A549 (cell line): ENCODE measurements around the gene TRMT2A.

Experiments used
- ATOH8 ChIP-seq: fragments of 250-450 bp; sonication (Bioruptor Pico); IDR thresholded peaks from 2 replicates; pipeline ENCODE4 v1.5.0; 2020; ENCODE audit warnings: low read depth, mild to moderate bottlenecking, moderate library complexity
- CTCF ChIP-seq: fragments of >200 bp; sonication (Bioruptor Twin); formaldehyde crosslinking; IDR thresholded peaks from 3 replicates; pipeline ENCODE4 v1.5.1; 2016
- HDAC2 ChIP-seq: fragments of 200-600 bp; sonication (generic); IDR thresholded peaks from 2 replicates; pipeline ENCODE4 v1.6.1; 2016
- HMGXB4 ChIP-seq: fragments of 250-450 bp; sonication (Bioruptor Pico); IDR thresholded peaks from 2 replicates; pipeline ENCODE4 v1.5.0; 2021; ENCODE audit warnings: mild to moderate bottlenecking, moderate library complexity, borderline replicate concordance
- KDM5A ChIP-seq: fragments of 200-600 bp; sonication (generic); IDR thresholded peaks from 2 replicates; pipeline ENCODE4 v1.6.1; 2016; ENCODE audit warnings: antibody characterized with exemption, mild to moderate bottlenecking
- NFE2L2 ChIP-seq: fragments of 150-350 bp; conservative IDR thresholded peaks from 2 replicates; pipeline ENCODE4 v1.6.1; 2014; ENCODE audit warnings: low read length
- NR3C1 ChIP-seq: fragments of >200 bp; sonication (Bioruptor Twin); formaldehyde crosslinking; IDR thresholded peaks from 3 replicates; pipeline ENCODE4 v1.6.1; 2017
- POLR2A ChIP-seq: IDR thresholded peaks from 2 replicates; pipeline ENCODE4 v1.6.1; 2012; ENCODE audit warnings: mild to moderate bottlenecking, low read length
- RFX5 ChIP-seq: fragments of 450-650 bp; IDR thresholded peaks from 2 replicates; pipeline ENCODE4 v1.7.1; 2014; ENCODE audit warnings: antibody characterized with exemption, mild to moderate bottlenecking, moderate library complexity
- USF2 ChIP-seq: fragments of 450-650 bp; IDR thresholded peaks from 2 replicates; pipeline ENCODE4 v1.6.1; 2014; ENCODE audit warnings: antibody characterized with exemption
- ZSCAN20 ChIP-seq: fragments of 250-450 bp; sonication (Bioruptor Pico); IDR thresholded peaks from 2 replicates; pipeline ENCODE4 v1.8.0; 2022; ENCODE audit warnings: mild to moderate bottlenecking, moderate library complexity

- TF ChIP-seq NR3C1 (no peak), ZSCAN20 (CRISPR knock-in tag) (no peak), RFX5 (no peak), CTCF (no peak), HDAC2 (no peak), HMGXB4 (CRISPR knock-in tag) (no peak), POLR2A (no peak), USF2 (no peak), KDM5A (no peak), ATOH8 (CRISPR knock-in tag) (no peak), NFE2L2 (no peak)
Measured at GRCh38 chr22:20135265-20135664, 18.2 kb upstream of the TRMT2A start.
